GDM1 (cell line): ENCODE measurements around the gene NAP1L1.

Experiments
- DNase-seq: peaks from one replicate; lab custom pipeline; 2025; lab: John Stamatoyannopoulos, UW

NAP1L1 gene

GRCh38 chr12:76038176-76038575, 46.3 kb downstream of the NAP1L1 start:
- DNase-seq = no peak

- DNase-seq = peak; percentile 56
Observed at GRCh38 chr12:76037130-76038103, 47.1 kb downstream of the NAP1L1 start.

GRCh38 chr12:76035045-76035444, 49.4 kb downstream of the NAP1L1 start:
- no peak for DNase-seq

- DNase-seq = no peak
Observed at GRCh38 chr12:76033081-76034011, 51.1 kb downstream of the NAP1L1 start.

- no peak for DNase-seq
Observed at GRCh38 chr12:76032043-76032981, 52.2 kb downstream of the NAP1L1 start.

- DNase-seq = peak; percentile 81
Observed at GRCh38 chr12:76031414-76032042, 53.0 kb downstream of the NAP1L1 start, which contains the start of gene PHLDA1. TSS of gene PHLDA1 (minus strand) at chr12:76031776.

GRCh38 chr12:76031081-76031413, 53.4 kb downstream of the NAP1L1 start:
- DNase-seq = no peak

- no peak for DNase-seq
Observed at GRCh38 chr12:76030341-76031080, 54.0 kb downstream of the NAP1L1 start.

GRCh38 chr12:76029982-76030340, 54.5 kb downstream of the NAP1L1 start:
- no peak for DNase-seq

- no peak for DNase-seq
Observed at GRCh38 chr12:76028571-76029277, 55.8 kb downstream of the NAP1L1 start.

- no peak for DNase-seq
Observed at GRCh38 chr12:76026643-76027063, 57.8 kb downstream of the NAP1L1 start.

GRCh38 chr12:76025601-76026575, 58.6 kb downstream of the NAP1L1 start:
- DNase-seq = no peak

GRCh38 chr12:76024942-76025600, 59.4 kb downstream of the NAP1L1 start:
- DNase-seq = no peak

- DNase-seq = no peak
Observed at GRCh38 chr12:76024102-76024781, 60.2 kb downstream of the NAP1L1 start.

GRCh38 chr12:76023069-76023690, 61.3 kb downstream of the NAP1L1 start:
- no peak for DNase-seq

GRCh38 chr12:76022506-76022905, 62.0 kb downstream of the NAP1L1 start:
- DNase-seq = no peak
